Prostate gland (tissue), 2 donors: Measurements from ENCODE around the gene R3HDM4.
"Not testable (repeated sequence)": the region's sequence is repeated elsewhere in the genome, so short reads cannot be mapped to it uniquely, and the experiment has no call there.

Source experiments
- POLR2A ChIP-seq: fragments of 450-650 bp; IDR thresholded peaks from one replicate; pipeline ENCODE4 v1.6.1; 2016; ENCODE audit warnings: antibody characterized with exemption, mild to moderate bottlenecking
- POLR2AphosphoS5 ChIP-seq: sonication (generic); formaldehyde crosslinking; IDR thresholded peaks from one replicate; pipeline ENCODE4 v1.6.1; 2017; ENCODE audit warnings: antibody characterized with exemption
- TF ChIP-seq, protein P1 (sequence below), 4 experiments: fragments of 200-600 bp in 2 of 4; fragments of 450-650 bp in 2 of 4; sonication (generic) in 2 of 4; IDR thresholded peaks; 1 replicate in 3 of 4; 2 replicates in 1 of 4; pipeline ENCODE4 v1.5.1; 2016 to 2019; ENCODE audit warnings: antibody characterized with exemption in 4 of 4, mild to moderate bottlenecking in 2 of 4, moderate library complexity in 2 of 4

DNA sequence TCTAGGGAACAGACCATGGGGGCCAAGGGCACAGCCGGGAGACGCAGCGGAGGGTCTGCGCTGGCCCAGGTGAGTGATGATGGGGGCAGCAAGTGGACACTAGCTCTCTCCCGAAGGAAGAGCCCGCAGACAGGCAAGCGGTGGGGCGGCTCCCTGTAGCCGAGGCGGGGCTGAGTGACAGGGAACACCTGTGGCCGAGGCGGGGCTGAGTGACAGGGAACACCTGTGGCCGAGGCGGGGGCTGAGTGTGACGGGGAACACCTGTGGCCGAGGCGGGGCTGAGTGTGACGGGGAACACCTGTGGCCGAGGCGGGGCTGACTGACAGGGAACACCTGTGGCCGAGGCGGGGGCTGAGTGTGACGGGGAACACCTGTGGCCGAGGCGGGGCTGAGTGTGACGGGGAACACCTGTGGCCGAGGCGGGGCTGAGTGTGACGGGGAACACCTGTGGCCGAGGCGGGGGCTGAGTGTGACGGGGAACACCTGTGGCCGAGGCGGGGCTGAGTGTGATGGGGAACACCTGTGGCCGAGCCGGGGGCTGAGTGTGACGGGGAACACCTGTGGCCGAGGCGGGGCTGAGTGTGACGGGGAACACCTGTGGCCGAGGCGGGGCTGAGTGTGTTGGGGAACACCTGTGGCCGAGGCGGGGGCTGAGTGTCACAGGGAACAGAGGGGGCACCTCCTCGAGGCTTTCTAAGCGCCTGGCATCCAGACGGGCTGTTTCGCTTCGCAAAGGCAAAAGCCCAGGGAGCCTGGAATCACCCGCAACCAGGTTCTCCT, 21.4 kb downstream of the R3HDM4 start:
- not testable (repeated sequence) for TF ChIP-seq POLR2A, POLR2AphosphoS5
- TF ChIP-seq, protein P1, sequence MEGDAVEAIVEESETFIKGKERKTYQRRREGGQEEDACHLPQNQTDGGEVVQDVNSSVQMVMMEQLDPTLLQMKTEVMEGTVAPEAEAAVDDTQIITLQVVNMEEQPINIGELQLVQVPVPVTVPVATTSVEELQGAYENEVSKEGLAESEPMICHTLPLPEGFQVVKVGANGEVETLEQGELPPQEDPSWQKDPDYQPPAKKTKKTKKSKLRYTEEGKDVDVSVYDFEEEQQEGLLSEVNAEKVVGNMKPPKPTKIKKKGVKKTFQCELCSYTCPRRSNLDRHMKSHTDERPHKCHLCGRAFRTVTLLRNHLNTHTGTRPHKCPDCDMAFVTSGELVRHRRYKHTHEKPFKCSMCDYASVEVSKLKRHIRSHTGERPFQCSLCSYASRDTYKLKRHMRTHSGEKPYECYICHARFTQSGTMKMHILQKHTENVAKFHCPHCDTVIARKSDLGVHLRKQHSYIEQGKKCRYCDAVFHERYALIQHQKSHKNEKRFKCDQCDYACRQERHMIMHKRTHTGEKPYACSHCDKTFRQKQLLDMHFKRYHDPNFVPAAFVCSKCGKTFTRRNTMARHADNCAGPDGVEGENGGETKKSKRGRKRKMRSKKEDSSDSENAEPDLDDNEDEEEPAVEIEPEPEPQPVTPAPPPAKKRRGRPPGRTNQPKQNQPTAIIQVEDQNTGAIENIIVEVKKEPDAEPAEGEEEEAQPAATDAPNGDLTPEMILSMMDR (IDR thresholded peaks at IDR 0.05), result not testable (repeated sequence)
